GM23248 (cell line): ENCODE measurements around the gene KRTAP3-1. TPM values are rescaled to one million over a fixed set of nuclear protein-coding genes. Genes with fewer than 3 reads are reported as not detected.

Experiments
- DNase-seq: peaks from one replicate; pipeline ENCODE4 v3.0.0-alpha.2; 2015
- H2AFZ ChIP-seq: fragments of 200-600 bp; sonication (generic); 2 replicates; pipeline ENCODE4 v1.6.1; 2016; ENCODE audit warnings: antibody characterized with exemption
- H3F3A ChIP-seq: fragments of 200-600 bp; sonication (generic); 2 replicates; pipeline ENCODE4 v1.6.1; 2016; ENCODE audit warnings: mild to moderate bottlenecking, antibody characterized with exemption, mixed run types; ENCODE audit not compliant: insufficient read depth
- H3K27ac ChIP-seq: fragments of 200-600 bp; sonication (generic); 2 replicates; pipeline ENCODE4 v1.5.1; 2016; ENCODE audit warnings: mild to moderate bottlenecking
- H3K27me3 ChIP-seq: fragments of 200-600 bp; sonication (generic); replicated peaks from 2 replicates; pipeline ENCODE4 v1.6.1; 2016; ENCODE audit warnings: mild to moderate bottlenecking; ENCODE audit not compliant: insufficient read depth
- H3K36me3 ChIP-seq: fragments of 200-600 bp; sonication (generic); 2 replicates; pipeline ENCODE4 v1.6.1; 2016; ENCODE audit warnings: low read depth, mild to moderate bottlenecking
- H3K4me1 ChIP-seq: fragments of 200-600 bp; sonication (generic); 2 replicates; pipeline ENCODE4 v1.6.1; 2016; ENCODE audit warnings: mild to moderate bottlenecking; ENCODE audit not compliant: insufficient read depth
- H3K4me2 ChIP-seq: fragments of 200-600 bp; sonication (generic); one replicate; pipeline ENCODE4 v1.6.1; 2016; ENCODE audit warnings: mild to moderate bottlenecking; ENCODE audit not compliant: unreplicated experiment
- H3K4me3 ChIP-seq: fragments of 200-600 bp; sonication (generic); 2 replicates; pipeline ENCODE4 v1.5.1; 2016; ENCODE audit warnings: mild to moderate bottlenecking
- H3K79me2 ChIP-seq: fragments of 200-600 bp; sonication (generic); 2 replicates; pipeline ENCODE4 v1.6.1; 2016; ENCODE audit warnings: mild to moderate bottlenecking; ENCODE audit not compliant: insufficient read depth
- H3K9ac ChIP-seq: fragments of 200-600 bp; sonication (generic); 2 replicates; pipeline ENCODE4 v1.6.1; 2016; ENCODE audit warnings: mild to moderate bottlenecking
- H3K9me2 ChIP-seq: fragments of 200-600 bp; sonication (generic); 2 replicates; pipeline ENCODE4 v1.6.1; 2016; ENCODE audit warnings: mixed run types, mild to moderate bottlenecking, moderate library complexity; ENCODE audit not compliant: insufficient read depth
- H3K9me3 ChIP-seq: fragments of 200-600 bp; sonication (generic); one replicate; pipeline ENCODE4 v1.6.1; 2017; ENCODE audit warnings: low read depth
- H4K20me1 ChIP-seq: fragments of 200-600 bp; sonication (generic); 2 replicates; pipeline ENCODE4 v1.6.0; 2016; ENCODE audit not compliant: insufficient read depth
- EZH2 ChIP-seq: fragments of 200-600 bp; sonication (generic); IDR thresholded peaks from 2 replicates; pipeline ENCODE4 v1.6.1; 2018; ENCODE audit warnings: antibody characterized with exemption, mild to moderate bottlenecking; ENCODE audit not compliant: insufficient read depth, poor library complexity, severe bottlenecking
- EZH2phosphoT487 ChIP-seq: fragments of 200-600 bp; sonication (generic); IDR thresholded peaks from 2 replicates; pipeline ENCODE4 v1.6.1; 2018; ENCODE audit warnings: antibody characterized with exemption, moderate library complexity, mild to moderate bottlenecking, low read depth; ENCODE audit not compliant: insufficient read depth
- WGBS, 2 experiments: methylation state at CpG; one replicate each; pipeline ENCODE4 v1.1.6; 2015 to 2017; ENCODE audit warnings: low lambda C conversion rate in 2 of 2, low coverage in 1 of 2; ENCODE audit errors: missing lambda C conversion rate in 2 of 2; 5-methylcytosine and 5-hydroxymethylcytosine counted together
- in situ Hi-C: fragments of 300-500 bp; cut with MboI; formaldehyde crosslinking; loops from 2 replicates; pipeline ENCODE4 v1.15.0; 2020
- polyA plus RNA-seq: library from polyadenylated mRNA; unstranded; fragments of >200 nt; fragmentation: Nextera tagmentation; extraction: Ambion mirVana; gene quantifications from 2 replicates; pipeline ENCODE4 v1.2.1, GENCODE V29; 2016
- total RNA-seq: library from RNA; depleted of rRNA; stranded (reverse); fragments of >200 nt; shearing (Covaris generic); gene quantifications from 2 replicates; pipeline ENCODE4 v1.2.3, GENCODE V29; 2014

The KRTAP3-1 gene
- total and polyA plus RNA-seq, 2 experiments from 2014 or later = not detected

DNA sequence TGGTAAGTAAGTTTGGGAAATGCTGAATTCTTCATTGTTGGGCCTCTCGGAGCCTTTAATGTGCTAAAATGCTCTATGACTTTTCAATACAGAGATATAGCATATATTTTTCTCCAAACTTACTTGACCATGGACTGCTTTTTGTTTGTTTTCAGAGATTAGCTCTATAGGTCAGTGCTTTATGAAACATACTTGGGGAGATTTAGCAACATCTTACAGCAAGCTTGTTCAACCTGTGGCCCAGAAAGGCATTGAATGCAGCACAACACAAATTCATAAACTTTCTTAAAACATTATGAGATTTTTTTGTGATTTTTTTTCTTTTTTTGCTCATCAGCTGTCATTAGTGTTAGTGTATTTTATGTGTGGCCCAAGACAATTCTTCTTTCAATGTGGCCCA, 1.0 kb upstream of the KRTAP3-1 start:
- no peak for DNase-seq

DNA sequence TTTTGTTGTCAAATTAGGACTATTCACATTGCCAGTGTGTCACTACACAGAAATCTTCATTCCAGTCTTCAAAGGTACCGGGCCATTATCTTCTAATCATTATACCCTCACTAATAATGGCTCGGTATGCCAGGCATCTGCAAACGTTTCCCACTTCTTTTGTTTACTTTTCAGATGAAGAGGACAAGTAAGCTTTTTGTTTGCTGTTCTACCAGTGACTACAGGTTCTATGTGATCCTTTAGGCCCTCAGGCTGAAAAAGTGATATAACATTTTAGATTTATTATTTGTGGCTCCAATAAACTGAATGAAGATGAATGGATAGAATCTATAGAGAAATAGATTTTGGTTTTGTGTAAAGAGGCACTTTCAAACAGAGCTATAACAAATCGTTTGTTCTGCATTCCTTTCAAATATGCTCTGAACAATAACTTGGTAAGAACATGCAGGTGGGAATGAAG, 403 bp upstream of the KRTAP3-1 start:
- no peak for DNase-seq
- Histone ChIP-seq H3K9me3 (no peaks in the 10 kb centered on the region), H3K9me2 (no peaks in the 10 kb centered on the region), H4K20me1 (no peaks in the 10 kb centered on the region), H3K36me3 (no peaks in the 10 kb centered on the region), H2AFZ (no peak overlapping the region), H3K9ac (no peak overlapping the region), H3K4me3 (no peak overlapping the region), H3F3A (peaks cover 23% of the 10 kb centered on the region), H3K4me1 (peaks cover 16% of the 10 kb centered on the region), H3K27me3 (no peaks in the 10 kb centered on the region), H3K79me2 (no peaks in the 10 kb centered on the region), H3K4me2 (no peak overlapping the region), H3K27ac (no peak overlapping the region)
- in situ Hi-C loops = no loop called here
- no peak for TF ChIP-seq EZH2phosphoT487
- TF ChIP-seq EZH2 = no peak
- WGBS, 2 experiments = 77 to 82% methylated on average over 4 of the region's 4 CpGs

More for the DNA sequence above, 1.0 kb upstream of the KRTAP3-1 start:
- H3K9me3 ChIP-seq = no peaks in the 10 kb centered on the region
- peaks cover 28% of the 10 kb centered on the region for H3F3A ChIP-seq
- in situ Hi-C loops = no loop called here
- no peaks in the 10 kb centered on the region for H3K9me2 ChIP-seq
- H3K4me3 ChIP-seq = no peak overlapping the region
- peaks cover 16% of the 10 kb centered on the region for H3K4me1 ChIP-seq
- H3K79me2 ChIP-seq = no peaks in the 10 kb centered on the region
- WGBS, 2 experiments = 94 to 100% methylated on average over 1 of the region's 1 CpG
- H3K9ac ChIP-seq = no peak overlapping the region
- no peak overlapping the region for H3K27ac ChIP-seq
- no peaks in the 10 kb centered on the region for H3K36me3 ChIP-seq
- no peaks in the 10 kb centered on the region for H4K20me1 ChIP-seq
- no peaks in the 10 kb centered on the region for H3K27me3 ChIP-seq
- no peak for TF ChIP-seq EZH2
- TF ChIP-seq EZH2phosphoT487 = no peak
- no peak overlapping the region for H2AFZ ChIP-seq
- no peak overlapping the region for H3K4me2 ChIP-seq

GRCh38 chr17:41004397-41004796, 4.5 kb downstream of the KRTAP3-1 start:
- H2AFZ ChIP-seq = no peak overlapping the region
- 94 to 100% methylated on average over 3 of the region's 3 CpGs for WGBS, 2 experiments
- no peaks in the 10 kb centered on the region for H3K79me2 ChIP-seq
- no peaks in the 10 kb centered on the region for H3K9me3 ChIP-seq
- no peak for DNase-seq
- no peak overlapping the region for H3K4me2 ChIP-seq
- H3K27ac ChIP-seq = no peak overlapping the region
- no peaks in the 10 kb centered on the region for H3K9me2 ChIP-seq
- in situ Hi-C loops = no loop called here
- no peaks in the 10 kb centered on the region for H4K20me1 ChIP-seq
- H3K9ac ChIP-seq = no peak overlapping the region
- no peaks in the 10 kb centered on the region for H3K27me3 ChIP-seq
- peaks cover 9% of the 10 kb centered on the region; the same call in 1 of the 2 replicates for H3K4me1 ChIP-seq
- H3F3A ChIP-seq = no peaks in the 10 kb centered on the region
- no peaks in the 10 kb centered on the region for H3K36me3 ChIP-seq
- TF ChIP-seq EZH2 = no peak
- TF ChIP-seq EZH2phosphoT487 = no peak
- no peak overlapping the region for H3K4me3 ChIP-seq

DNA sequence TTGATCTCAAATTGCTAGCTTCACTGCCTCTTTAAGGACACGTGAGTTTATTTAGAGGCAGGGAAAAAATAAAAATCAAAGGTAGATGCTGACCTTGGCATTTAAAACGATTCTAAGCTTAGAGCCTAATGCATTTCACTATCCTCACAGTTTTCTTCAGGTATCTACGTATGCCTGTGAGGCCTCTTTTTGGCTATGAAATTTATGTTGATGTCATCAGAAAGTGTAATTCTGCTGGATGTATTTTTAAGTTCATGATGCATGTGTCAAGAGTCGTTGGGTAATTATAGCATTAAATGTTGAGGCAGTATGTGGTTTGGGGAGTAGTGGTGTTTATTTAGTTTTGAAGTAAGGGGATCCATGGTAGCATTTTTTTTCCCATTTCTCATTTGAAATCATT, 5.0 kb downstream of the KRTAP3-1 start:
- Histone ChIP-seq H3K9me3 (no peaks in the 10 kb centered on the region), H3K4me2 (no peak overlapping the region), H3K9ac (no peak overlapping the region), H3K27ac (no peak overlapping the region), H3K4me1 (peaks cover 9% of the 10 kb centered on the region; the same call in 1 of the 2 replicates), H3K4me3 (no peak overlapping the region), H3K79me2 (no peaks in the 10 kb centered on the region), H4K20me1 (no peaks in the 10 kb centered on the region), H3F3A (no peaks in the 10 kb centered on the region), H3K36me3 (no peaks in the 10 kb centered on the region), H2AFZ (no peak overlapping the region), H3K27me3 (no peaks in the 10 kb centered on the region), H3K9me2 (no peaks in the 10 kb centered on the region)
- TF ChIP-seq EZH2phosphoT487 (no peak), EZH2 (no peak)
- in situ Hi-C loops = no loop called here
- 75 to 80% methylated on average over 4 of the region's 4 CpGs for WGBS, 2 experiments
- no peak for DNase-seq

- TF ChIP-seq EZH2 (no peak), EZH2phosphoT487 (no peak)
- peak; percentile 22 for DNase-seq
- Histone ChIP-seq H3K36me3 (no peaks in the 10 kb centered on the region), H3K27ac (no peak overlapping the region), H3K9me2 (no peaks in the 10 kb centered on the region), H3K9ac (no peak overlapping the region), H3K79me2 (no peaks in the 10 kb centered on the region), H3F3A (no peaks in the 10 kb centered on the region), H4K20me1 (no peaks in the 10 kb centered on the region), H3K4me3 (no peak overlapping the region), H2AFZ (0 out of 2 replicates have a peak overlapping the region, but pooled peaks have one; percentile 6), H3K9me3 (no peaks in the 10 kb centered on the region), H3K4me2 (no peak overlapping the region), H3K4me1 (peaks cover 9% of the 10 kb centered on the region; the same call in 1 of the 2 replicates), H3K27me3 (no peaks in the 10 kb centered on the region)
- WGBS, 2 experiments = 43 to 51% methylated on average over 5 of the region's 5 CpGs
- in situ Hi-C loops = no loop called here
These were observed 6.1 kb downstream of the KRTAP3-1 start for GRCh38 chr17:41002814-41003213.
